A549 (cell line): ENCODE measurements around the gene CHURC1.

ENCODE experiments used
- EP300 ChIP-seq, 2 experiments: fragments of >200 bp; sonication (Bioruptor Twin); formaldehyde crosslinking; IDR thresholded peaks; 2 replicates in 1 of 2; 3 replicates in 1 of 2; pipeline ENCODE4 v1.6.1; 2016 to 2017
- GATA3 ChIP-seq: IDR thresholded peaks from 2 replicates; pipeline ENCODE4 v1.6.1; 2012; ENCODE audit warnings: borderline replicate concordance
- HOXA7 ChIP-seq: fragments of 250-450 bp; sonication (Bioruptor Pico); IDR thresholded peaks from 2 replicates; pipeline ENCODE4 v1.5.0; 2020; ENCODE audit warnings: mild to moderate bottlenecking, moderate library complexity
- KDM5A ChIP-seq: fragments of 200-600 bp; sonication (generic); IDR thresholded peaks from 2 replicates; pipeline ENCODE4 v1.6.1; 2016; ENCODE audit warnings: antibody characterized with exemption, mild to moderate bottlenecking
- POLR2A ChIP-seq: IDR thresholded peaks from 2 replicates; pipeline ENCODE4 v1.6.1; 2012; ENCODE audit warnings: mild to moderate bottlenecking, low read length
- RCOR1 ChIP-seq: fragments of 150-350 bp; IDR thresholded peaks from 2 replicates; pipeline ENCODE4 v1.6.1; 2014; ENCODE audit warnings: antibody characterized with exemption, low read length, low read depth
- RFX5 ChIP-seq: fragments of 450-650 bp; IDR thresholded peaks from 2 replicates; pipeline ENCODE4 v1.7.1; 2014; ENCODE audit warnings: antibody characterized with exemption, mild to moderate bottlenecking, moderate library complexity
- RNF2 ChIP-seq: fragments of 200-600 bp; sonication (generic); IDR thresholded peaks from 2 replicates; pipeline ENCODE4 v1.6.1; 2016; ENCODE audit warnings: low read depth, mild to moderate bottlenecking, antibody characterized with exemption, moderate library complexity, borderline replicate concordance
- SMC3 ChIP-seq: fragments of >200 bp; sonication (Bioruptor Twin); formaldehyde crosslinking; IDR thresholded peaks from 3 replicates; pipeline ENCODE4 v1.6.1; 2018; ENCODE audit warnings: inconsistent platforms
- ZC3H11A ChIP-seq: fragments of 450-650 bp; IDR thresholded peaks from 2 replicates; pipeline ENCODE4 v1.6.1; 2014; ENCODE audit warnings: antibody characterized with exemption, mild to moderate bottlenecking
- ZFP36 ChIP-seq: fragments of 450-650 bp; IDR thresholded peaks from 2 replicates; pipeline ENCODE4 v1.6.1; 2014; ENCODE audit warnings: borderline replicate concordance; ENCODE audit not compliant: partially characterized antibody
- TF ChIP-seq, protein P1 (sequence below): fragments of >200 bp; sonication (Bioruptor Twin); formaldehyde crosslinking; IDR thresholded peaks from 3 replicates; pipeline ENCODE4 v1.5.1; 2016
- TF ChIP-seq, protein P2 (sequence below): fragments of 250-450 bp; sonication (Bioruptor Pico); IDR thresholded peaks from 2 replicates; pipeline ENCODE4 v1.5.0; 2020; ENCODE audit warnings: low read depth, mild to moderate bottlenecking, moderate library complexity

DNA sequence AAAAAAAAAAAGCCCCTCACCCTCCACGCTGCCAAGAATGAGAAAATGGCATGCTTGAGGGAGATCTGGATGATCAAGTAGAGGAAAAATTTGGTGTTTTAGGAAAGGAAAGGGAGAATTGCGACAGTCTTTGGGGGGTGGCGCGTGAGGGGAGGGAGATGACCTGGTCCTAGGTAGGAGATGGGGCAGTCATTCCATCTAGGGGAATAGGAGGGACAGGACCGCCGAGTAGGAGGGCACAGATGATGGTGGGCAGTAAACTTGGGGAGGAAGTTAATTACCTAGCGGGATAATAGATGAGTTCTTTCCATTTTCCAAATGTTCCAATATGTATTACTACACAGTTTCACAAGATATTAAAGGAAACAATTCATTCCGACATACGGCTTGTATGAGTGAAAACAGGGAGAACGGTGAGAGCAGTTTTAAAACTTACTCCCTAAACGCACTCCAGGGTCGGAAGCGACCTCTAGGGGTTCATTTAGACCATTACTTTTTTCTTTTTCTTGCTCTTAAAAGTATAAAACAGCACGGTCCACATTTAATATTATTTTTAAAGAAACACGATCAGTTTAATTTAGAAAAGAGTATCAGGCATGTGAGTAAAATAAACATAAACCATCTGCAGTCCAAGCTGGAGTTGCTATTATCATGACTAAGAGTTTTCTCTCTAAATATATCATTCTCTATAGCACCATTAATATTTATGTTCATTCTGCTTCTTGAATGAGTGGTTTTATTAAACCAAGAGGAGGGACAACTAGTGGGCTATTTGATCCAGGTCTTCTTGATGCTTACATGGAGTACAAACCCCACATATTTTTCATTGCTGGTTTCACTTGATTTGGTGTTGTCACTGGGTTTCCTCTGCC is 69.4 kb downstream of the CHURC1 start:
- TF ChIP-seq ZFP36 (no peak), RNF2 (no peak), KDM5A (no peak), SMC3 (peak; percentile 43; the same call in 2 of the 3 replicates), ZC3H11A (no peak), RFX5 (no peak), RCOR1 (no peak), GATA3 (no peak), HOXA7 (CRISPR knock-in tag) (no peak), POLR2A (no peak), EP300 (IDR thresholded peaks at IDR 0.05) (no peak)
- TF ChIP-seq, protein P1, sequence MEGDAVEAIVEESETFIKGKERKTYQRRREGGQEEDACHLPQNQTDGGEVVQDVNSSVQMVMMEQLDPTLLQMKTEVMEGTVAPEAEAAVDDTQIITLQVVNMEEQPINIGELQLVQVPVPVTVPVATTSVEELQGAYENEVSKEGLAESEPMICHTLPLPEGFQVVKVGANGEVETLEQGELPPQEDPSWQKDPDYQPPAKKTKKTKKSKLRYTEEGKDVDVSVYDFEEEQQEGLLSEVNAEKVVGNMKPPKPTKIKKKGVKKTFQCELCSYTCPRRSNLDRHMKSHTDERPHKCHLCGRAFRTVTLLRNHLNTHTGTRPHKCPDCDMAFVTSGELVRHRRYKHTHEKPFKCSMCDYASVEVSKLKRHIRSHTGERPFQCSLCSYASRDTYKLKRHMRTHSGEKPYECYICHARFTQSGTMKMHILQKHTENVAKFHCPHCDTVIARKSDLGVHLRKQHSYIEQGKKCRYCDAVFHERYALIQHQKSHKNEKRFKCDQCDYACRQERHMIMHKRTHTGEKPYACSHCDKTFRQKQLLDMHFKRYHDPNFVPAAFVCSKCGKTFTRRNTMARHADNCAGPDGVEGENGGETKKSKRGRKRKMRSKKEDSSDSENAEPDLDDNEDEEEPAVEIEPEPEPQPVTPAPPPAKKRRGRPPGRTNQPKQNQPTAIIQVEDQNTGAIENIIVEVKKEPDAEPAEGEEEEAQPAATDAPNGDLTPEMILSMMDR = peak; percentile 84
- TF ChIP-seq, protein P2, sequence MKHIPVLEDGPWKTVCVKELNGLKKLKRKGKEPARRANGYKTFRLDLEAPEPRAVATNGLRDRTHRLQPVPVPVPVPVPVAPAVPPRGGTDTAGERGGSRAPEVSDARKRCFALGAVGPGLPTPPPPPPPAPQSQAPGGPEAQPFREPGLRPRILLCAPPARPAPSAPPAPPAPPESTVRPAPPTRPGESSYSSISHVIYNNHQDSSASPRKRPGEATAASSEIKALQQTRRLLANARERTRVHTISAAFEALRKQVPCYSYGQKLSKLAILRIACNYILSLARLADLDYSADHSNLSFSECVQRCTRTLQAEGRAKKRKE = no peak
